Fibroblast of skin of back (primary cell): ENCODE results near the gene OTULIN.

Experiments
- DNase-seq: peaks from one replicate; pipeline ENCODE4 v3.0.0-alpha.2; 2013

OTULIN gene

DNA sequence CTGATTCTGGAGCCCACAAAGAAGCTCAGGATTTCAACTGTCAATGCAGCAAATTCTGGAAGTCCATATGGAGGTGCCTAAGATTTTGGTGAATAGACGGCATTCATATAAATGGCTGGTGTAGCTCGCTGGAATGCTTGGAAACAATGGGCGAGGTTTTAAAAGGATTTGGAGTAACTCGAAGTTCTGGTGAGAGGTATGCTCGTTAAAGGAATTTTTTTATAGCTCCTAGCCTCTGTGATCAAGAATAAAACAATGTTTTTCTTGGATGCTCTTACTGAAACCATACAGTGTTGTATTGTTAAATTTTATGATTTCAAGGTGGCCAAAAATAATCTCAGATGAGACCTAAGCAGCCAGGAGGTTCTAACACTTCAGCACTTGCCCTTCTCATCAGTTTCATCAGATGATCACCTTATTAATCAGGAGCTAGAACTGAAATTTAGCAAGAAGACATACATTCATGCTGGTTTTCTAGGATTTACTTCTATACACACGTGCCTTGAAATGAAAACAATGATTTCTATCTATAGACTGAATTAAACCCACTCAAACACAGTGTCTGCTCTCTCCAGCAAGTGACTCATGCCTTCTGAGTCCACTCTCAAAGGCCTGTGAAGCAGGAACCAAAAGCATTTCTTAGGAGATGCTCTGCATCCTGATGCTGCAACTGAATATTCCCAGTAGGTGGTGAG is 79.2 kb downstream of the OTULIN start:
- peak; percentile 66 for DNase-seq

DNA sequence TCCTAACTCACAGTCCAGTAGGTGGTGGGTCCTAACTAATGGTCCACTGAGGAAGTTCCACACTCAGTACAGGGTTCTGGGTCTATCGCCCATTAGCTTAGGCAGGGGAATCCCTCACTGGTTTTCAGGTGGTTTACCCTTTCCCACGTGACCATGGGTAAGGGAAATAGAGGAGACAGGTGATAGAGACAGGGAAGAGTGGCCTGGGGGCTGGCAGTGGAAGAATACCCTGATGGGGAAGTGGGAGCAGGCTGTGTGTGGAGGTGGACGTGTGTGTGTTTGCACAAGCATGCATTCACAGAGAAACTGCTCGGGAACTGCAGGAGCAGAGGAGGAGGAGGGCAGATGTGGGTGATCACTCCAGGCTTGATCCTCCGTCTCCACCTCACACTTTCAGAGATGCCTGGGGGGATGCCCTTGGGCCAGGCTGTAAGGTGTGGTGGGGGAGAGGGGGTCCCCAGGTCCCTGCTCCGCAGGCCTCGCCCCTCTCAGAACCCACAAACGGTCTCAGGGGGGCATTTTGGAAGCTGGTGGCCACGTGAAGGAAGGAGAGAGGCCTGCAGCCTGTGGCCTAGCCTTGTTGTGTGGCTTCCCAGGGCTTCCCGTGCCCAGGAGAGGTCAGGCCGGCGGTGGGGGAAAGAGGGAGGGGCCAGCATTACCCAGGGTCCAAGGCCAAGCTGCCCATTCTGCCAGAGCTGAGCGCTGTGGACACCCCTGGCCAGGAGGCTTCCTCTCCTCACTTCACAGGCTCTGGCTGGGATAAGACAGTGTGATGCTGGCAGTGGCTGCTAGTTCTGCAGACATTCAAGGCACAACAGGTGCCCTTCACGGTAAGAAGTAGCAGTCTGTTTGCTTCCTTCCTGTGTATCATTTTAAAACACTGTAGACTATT is 80.0 kb downstream of the OTULIN start:
- no peak for DNase-seq

DNA sequence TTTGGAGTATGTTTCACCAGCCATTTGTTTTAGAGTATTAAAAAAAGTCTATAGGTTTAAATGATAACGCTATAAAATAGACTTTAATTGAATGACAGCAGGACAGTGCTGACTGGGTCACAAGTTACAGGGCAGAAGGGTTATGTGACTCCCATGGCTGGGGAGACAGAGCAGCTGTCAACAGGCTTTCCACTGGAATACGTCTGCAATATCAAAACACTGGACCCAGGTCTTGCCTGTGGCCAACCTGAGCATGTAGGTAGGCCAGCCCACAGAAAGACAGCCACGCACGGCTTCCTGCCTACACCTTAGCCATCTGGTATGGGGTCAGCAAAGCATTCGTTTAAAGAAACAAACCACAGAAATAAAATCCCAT is 80.7 kb downstream of the OTULIN start:
- no peak for DNase-seq

GRCh38 chr5:14745753-14746152 is 81.2 kb downstream of the OTULIN start:
- no peak for DNase-seq

DNA sequence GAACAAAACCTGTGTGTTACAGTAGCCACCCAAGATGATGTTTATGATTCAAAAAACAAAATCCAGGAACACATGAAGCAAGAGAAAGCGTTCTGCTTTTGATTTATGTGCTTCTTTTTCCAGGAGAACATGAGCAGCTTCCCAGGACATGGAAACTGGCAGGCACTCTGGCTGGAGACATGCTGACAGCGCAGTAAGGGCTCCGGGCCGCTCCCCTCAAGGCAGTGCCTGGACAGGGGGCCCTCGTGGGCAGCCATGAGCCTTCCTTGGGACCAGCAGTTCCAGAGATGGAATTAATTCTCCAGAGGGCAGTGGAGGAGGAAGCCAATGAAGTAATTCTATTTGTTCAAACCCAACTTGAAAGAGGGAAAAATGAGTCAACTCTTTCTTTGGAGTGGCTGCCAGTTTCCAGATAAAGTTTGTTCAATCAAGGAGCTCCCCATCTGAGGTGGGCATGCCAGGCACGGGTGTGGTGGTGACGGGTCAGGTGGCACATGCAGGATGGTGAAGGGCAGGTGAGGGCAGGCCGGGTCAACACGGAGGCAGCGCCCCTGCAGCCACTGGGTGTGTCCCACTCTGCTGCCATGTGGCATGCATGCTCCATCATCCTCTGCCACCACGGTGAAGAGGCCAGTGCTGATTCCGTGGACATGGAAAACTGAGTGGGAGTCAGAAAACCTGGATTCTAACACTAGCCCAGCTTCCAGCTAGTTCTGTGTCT is 83.8 kb downstream of the OTULIN start:
- DNase-seq, result no peak
